HG03520 (cell line): ENCODE measurements around the gene ADCYAP1R1.

ENCODE experiments used
- ATAC-seq: cut with Tn5 transposase; IDR thresholded peaks from one replicate; pipeline ENCODE4 v1.9.1; 2021; ENCODE audit warnings: mild to moderate bottlenecking, moderate library complexity; ENCODE audit not compliant: unreplicated experiment

ADCYAP1R1 gene

DNA sequence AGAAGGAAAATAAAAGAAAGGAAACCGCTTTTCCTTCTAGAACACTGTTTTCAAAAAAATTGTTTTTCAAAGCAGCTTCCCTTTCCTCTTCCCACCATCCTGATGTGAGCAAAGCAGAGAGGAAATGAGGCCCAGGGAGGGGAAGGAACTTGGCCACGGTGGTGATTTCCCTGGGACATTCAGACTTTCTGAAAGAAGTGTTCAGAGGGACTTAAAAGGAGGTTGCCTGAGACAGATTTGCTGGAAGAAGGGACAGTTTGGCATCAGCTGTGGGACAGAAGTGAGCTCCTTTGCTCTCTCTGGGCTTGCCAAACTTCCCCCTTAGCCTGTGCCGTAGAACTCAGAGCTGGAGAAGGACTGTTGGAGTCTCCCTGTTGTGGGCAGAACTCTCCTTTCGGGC, 30.3 kb downstream of the ADCYAP1R1 start:
- no peak for ATAC-seq

DNA sequence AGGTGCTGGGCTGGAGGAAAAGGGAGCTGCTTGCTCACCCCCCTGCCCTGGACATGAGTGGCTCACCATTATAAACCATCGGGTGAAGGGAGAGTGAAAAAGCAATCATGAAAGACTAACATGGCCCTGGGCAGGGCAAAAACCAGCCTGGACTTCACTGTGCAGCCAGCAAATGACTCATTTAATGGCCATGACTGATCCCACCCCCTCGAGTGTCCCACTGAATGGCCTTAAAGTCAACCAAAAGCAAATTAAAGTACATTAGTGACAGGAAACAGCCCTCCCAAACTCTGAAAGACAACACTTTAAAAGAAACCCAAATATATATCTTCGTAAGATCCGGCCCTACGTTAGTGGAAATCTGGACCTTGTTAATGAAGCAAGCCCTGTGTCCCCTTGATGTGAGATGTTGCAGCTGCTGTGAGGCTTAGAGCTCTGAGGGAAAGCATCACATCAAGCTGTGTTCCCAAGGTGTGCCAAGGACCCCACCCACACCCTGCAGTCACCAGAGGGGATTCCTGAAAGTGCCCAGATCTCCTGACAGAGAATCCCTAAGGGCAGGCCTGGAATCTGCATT, 31.2 kb downstream of the ADCYAP1R1 start:
- ATAC-seq = no peak

DNA sequence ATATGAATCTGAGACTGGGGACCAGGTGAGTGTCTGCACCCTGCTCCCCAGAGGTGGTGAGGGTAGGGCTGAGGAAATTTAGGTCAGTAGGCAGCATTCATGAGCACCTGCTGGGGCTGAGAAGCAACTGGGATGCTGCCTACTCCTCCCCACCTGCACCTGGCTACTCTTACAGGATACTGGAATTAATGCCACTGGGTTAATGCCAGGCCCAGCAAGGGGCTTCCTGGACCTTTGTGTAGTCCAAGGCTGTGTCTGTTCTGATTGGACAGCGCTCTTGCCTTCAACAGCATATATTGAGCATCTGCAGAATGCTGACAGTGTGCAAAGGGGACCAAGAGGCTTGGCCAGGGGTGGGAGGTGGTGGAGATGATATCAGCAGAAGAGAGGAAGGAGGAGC, 32.1 kb downstream of the ADCYAP1R1 start:
- ATAC-seq = no peak

DNA sequence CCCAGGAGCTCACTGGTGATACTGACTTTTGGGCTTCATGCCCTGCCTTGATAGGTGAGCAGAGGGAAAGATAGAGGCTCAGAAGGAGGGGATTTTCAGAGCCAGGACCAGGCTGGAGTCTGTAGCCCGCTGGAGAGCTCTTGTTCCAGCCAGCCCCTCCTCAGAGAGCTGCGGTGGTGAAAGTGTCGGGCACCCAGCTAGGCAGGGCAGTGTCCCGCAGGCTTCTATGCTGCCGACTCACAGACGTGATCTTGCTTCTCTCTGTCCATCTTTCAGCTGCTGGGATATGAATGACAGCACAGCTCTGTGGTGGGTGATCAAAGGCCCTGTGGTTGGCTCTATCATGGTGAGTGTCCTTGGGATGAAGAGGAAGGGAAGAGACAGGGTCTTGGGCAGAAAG, 35.2 kb downstream of the ADCYAP1R1 start:
- no peak for ATAC-seq

DNA sequence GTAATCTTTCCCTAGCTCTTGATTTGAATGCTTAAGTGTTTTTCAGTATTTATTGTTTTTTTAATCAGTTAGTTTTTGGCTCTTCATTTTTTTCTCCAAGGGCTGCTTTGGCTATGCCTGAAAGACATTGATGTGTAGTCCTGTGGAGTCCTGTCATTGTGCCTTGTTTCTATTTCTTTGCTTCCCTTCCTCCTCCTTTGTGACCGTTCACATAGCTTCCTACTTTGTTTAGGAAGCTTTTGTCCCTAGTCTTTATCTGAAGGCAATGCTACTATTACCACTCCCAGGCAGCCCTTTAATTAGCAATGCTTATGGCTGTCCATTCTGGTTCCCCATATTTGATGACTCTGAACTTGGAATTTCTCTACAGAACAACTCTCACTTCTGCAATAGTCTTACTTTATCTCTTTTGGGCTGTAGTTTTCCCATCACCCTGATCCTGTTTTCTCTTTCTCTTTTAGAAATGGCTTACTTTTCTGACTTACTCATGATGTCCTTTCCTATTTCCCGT, 39.9 kb downstream of the ADCYAP1R1 start:
- ATAC-seq = no peak

DNA sequence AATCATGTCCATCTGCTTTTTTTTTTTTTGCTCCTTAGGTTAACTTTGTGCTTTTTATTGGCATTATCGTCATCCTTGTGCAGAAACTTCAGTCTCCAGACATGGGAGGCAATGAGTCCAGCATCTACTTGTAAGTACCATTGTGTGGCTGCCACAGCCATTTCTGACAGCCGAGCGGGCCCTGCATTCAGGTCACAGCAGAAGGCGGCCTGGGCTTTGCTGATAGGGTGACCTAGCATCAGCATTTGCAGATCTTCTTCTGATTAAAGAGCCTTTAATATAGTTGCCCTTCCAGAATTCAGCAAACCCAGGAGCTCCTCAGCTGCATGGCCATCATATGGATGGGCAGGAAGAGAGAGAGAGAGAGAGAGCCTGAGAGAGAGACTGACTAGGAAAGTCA, 40.5 kb downstream of the ADCYAP1R1 start:
- ATAC-seq = no peak

DNA sequence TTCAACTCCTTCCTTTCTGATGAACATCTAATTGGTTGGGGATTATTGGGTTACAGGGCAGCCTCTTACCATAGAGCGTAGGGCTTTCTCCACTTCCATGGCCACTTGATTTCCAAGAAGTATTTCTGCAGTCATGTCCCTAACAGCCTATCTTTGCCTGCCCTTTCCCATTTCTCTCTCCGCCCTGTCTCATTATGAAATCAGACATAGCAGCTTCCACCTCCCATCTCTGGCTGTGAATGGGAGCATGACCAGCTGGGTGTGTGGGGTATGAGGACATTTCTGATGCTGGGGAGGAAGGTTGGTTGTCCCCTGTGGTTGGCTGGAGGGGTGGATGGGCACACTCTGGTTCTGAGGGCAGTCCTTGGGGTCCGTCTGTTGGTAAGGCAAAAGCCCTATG, 41.2 kb downstream of the ADCYAP1R1 start:
- no peak for ATAC-seq

DNA sequence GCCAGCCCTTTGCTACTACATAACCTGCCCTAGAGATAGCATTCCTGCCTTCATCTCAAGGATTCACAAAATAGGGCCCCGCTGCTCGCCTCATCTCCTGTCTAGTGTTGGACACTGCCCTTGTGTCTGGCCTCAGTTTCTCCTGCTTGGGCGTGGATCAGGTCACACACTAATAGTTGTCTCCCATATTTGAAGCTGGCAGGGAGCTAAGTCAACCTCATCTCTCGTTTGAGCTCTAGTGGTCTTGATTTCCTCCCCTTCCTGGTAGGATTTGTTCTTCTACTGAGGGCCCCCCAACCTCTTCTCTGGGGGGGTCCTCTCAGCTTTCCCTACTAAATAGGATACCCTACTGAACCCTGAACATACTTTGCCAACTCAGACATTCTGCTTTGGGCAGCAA, 42.2 kb downstream of the ADCYAP1R1 start:
- ATAC-seq = no peak

DNA sequence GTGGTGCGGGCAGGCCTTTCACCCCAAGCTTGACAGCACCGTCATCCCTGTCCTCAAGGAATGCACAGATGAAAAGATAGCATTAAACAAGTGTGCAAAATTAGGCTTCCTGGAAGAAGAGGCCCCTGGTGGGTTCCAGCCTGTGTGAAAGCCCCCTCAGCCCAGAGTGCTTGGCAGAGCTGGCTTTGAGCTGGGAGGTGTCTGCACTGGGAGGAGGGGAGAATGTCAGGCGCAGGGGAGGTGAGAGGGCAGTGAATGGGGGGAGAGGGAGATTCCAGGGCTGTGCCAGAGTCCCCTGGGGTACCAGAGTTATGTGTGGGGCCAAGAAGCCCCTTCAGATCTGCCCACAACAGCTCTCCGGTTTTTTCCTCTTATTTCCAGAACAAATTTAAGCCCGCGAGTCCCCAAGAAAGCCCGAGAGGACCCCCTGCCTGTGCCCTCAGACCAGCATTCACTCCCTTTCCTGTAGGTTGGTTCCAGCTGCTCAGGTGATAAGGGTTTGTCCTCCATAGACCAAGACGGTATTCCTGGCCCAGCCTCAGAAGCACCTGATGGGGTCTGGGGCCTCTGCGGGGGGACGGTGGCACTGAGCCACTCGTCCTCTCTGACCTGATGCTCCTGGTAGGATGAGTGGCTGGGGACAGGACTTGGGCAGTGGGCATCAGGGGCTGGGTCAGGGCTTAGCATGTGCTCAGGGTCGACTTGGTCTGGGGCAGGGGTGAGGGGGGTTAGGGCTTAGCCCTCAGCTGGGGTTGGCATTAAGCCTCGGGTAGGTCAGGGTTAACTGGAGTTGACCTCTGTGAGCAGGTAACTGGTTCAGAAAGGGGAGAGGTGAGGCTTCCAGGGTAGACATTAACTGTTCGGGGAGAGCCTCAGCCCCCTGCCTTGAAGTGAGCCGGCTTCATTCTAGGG, 43.4 kb downstream of the ADCYAP1R1 start:
- ATAC-seq = no peak

DNA sequence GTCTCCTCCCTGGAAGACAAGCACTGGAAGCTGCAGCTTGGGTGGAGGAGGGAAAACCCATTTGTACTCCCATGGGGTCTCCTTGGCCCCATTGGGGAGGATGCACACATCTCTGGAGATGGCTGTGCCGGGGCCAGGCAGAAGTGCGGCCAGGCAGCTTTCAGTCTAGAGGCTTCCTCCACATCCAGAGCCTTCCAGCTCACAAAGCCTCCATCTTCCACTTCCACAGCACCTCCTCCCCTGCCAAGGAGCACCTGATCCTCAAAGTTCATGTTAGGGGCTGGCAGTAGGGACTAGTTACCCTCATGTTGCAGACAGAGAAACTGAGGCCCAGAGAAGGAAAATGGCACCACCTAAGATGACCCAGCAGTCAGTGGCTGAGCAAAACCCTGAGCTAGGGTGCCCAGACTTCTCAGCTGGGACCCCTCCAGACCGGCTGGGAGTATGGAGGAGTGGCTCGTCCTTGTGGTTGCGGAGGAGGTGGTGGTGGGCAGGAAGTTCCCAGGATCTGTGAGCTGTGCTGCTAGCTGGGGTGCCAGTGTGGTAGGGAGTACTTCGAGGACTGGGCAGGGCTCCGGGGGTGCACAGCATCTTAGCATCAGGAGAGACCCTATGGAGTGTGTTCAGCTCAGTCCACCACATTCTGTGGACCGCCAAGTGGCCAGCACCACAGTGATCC, 44.2 kb downstream of the ADCYAP1R1 start:
- no peak for ATAC-seq

DNA sequence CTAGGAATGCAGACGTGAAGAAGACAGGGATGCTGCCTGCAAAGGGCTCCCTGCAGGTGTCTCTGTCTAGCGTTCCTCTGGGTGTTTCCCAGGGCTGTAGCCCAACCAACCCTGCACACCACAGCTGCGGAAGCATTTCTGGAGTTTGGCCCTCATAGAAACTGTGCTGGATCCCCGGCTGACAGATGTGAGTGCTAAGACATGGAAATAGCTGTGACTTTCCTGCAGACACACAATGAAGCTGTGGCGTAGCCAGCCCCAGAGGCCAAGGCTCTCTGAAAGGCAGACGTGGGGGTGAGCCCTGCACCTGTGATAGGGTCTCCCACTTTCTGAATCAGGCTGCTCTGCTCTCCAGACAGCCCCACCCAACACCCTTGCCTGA, 44.8 kb downstream of the ADCYAP1R1 start:
- no peak for ATAC-seq

DNA sequence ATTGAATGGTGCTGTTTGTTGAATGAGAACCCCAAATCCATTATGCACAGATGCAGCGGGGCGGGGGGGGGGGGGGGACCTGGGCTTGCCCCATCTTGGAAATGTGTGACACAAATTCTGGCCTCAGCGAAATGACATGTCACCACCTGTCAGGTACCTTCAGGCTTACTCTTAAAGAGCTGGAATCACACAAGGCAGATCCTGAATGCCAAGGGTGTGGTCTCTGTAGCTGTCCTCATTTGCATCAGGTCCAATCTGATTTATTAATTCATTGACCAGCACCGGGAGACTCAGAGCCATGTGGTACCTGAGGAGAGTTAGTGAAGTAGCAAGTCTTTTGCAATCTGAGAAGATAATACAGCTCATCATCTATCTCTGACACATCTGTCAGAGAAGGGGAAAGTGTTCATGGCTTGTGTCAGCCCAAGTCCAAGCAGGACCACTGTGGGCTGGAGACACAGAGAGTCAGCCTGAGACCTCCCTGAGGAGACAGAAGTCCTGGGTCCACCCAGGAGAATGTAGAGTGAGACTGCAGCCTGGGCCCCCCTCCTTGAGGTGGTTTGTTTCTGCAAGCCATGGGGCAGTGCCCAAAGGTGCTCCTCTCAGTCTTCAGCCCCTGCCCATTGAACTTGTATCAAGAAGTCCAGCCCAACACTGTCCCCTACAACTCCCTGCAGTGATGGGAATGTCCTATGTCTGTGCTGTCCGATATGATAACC, 46.7 kb downstream of the ADCYAP1R1 start:
- ATAC-seq = no peak

DNA sequence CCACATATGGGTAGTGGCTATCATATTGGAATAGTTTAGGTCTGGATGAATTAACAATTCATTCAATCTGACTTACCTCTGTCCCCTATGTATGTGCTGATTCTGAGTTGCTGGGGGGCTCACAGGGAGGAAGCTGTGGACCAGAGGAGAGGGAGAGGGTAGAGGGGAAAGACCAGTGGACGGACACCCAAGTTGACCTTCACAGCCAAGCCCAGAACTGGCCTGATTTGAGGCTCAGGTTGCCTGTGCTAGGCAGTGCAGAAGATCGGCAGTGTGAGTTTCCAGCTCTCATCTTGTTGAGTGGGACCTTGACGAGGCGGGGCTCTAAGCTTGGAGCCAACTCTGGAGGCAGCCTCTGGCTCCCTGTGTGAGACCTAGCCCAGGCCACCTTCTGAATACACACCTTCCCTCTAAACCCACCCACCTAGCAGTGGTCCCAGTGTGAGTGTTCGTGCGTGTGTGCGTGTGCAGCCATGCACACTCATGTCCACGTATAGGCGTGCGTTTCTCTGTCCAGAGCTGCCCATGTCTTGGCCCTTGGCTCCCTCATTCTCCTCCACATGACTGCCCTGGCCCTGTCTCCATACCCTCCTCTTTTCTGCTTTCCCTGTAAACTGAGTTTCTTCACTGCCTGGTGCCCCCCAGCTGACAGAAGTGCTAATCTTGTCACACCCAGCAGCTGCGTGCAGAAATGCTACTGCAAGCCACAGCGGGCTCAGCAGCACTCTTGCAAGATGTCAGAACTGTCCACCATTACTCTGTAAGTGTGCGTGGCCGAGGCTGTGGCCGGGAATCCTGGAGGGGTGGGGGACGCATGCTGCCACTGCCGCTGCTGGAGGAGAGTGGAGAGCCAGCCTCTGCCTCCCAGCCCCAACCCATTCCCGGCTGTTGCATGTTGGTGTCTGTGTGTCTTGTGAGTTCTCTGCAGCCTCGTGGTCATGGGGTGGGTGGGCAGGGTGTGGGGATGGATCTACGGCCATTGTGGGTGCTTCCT, 47.6 kb downstream of the ADCYAP1R1 start:
- no peak for ATAC-seq

DNA sequence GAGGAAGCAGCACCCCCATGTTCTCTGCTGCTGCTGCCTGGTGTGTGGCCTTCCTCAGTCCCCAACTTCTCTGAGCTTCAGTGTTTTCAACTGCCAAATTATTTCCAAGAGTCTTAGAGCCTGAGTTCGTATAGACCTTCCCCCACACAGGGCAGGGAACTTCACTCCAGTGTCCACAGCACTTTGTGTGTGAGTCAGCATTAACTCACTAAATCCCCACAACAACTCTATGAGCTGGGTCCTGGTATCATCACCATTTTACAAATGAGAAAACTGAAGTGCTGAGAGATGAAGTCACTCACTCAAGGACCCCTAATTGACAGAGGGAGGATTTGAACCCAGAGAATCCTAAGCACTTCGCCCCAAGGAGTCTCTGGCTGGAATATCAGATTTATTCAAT, 48.3 kb downstream of the ADCYAP1R1 start:
- ATAC-seq = no peak

DNA sequence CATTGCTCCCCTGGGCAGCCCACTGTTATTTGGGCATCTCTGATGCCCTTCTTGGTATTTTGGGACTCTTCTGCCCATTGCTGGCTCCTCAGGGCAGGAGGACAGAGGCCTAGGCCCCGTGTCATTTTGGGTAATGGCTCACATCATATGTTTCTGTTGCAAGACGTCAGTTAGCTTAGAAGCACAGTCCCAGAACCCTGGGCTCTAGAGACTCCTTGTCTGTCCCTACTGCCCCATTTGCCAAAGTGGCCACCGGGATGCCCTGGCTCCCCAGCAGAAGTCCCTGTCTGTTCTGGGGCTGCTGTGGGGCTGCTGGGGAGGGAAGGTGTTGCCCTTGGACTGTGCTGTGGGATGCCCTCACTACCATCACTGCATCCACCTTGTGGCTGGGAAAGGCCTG, 48.8 kb downstream of the ADCYAP1R1 start:
- ATAC-seq = no peak

DNA sequence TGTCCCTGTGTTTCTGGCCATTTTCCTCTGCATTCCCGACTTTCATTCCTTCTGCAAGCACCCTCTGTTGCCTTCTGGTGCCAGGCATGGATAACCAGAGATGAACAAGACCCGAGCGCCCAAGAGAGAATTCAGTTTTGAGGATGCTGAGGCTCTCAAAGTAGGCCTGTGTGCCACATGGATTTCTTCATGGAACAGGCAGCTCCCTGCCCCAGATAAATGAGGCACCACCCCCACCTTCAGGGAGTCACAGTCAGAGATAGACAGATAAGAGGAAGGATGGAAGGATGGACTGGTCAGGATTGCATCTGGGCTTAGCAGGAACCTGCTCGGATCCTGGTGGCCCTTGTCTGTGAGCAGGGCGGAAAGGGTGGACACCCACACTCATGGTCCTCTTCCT, 49.4 kb downstream of the ADCYAP1R1 start:
- ATAC-seq = no peak

DNA sequence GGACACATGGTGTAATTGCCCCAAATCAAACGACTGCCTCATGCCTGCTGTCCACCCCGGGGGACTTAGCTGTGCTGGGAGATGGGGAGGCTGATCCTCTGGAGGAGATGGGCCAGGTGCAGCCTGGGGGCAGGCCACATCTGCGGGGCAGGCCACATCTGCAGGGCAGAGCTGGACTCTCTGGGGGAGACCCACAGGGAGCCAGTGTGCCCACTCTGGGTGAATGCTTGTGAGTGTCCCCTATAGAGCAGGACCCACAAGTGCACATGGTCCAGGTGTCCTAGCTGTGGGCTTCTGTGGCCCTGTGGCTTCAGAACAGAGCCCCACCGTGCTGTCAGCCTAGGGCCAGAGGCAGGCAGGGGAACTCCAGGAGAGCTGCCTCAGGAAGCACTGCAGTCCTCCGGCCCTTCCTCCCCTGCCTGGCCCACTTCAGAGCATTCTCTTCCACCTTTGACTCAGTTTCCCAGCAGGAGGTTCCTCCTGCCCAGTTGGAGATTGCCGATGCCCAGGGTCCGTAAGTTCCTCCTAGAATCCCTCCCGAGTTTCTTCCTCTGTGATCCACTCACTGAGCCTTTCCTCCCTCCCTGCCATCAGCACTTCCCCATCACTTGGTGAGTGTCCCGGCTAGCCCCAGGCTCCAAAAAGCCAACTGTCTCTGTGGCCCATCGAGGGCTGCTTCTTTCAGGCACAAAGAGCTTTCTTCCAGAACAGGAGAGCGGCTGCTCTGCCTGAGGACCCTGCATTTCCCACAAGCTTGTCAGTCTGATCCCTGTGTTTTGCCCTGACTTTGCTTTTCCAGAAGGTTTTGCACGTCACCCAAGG, 50.3 kb downstream of the ADCYAP1R1 start:
- no peak for ATAC-seq

DNA sequence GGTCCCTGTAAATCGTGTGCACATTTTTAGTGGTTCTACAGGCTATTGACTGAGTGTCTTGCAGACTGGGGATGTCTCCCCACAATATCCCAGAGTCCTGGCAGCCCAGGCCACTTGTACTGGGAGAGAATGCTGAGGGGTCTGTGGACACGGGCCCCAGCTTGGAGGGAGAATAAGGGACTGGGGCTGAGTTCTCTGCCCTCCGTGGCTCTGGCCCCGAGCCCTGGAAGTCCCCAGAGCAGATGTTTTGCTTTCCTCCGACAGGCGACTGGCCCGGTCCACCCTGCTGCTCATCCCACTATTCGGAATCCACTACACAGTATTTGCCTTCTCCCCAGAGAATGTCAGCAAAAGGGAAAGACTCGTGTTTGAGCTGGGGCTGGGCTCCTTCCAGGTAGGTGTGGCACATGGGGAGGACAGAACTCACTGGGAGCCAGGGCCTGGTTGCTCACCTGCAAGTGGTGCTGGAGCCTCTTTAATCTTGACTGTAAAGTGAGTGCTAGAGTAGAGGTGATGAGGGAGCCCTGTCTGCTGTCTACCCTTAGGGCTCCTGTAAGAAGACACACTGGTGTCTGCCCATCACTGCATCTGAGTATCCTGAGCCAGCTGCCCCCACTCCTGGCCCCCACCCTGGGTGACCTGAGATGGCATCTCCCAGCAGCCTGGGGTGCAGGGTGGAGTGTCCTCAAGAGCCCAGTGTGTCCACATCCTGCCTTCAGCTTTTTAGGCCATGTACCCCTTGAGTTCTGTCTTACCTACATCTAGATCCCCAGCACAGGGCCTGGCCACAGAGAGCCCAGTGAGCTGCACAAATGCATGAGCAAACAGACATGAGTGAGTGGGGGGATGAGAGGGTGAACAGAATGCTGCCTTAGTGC, 51.1 kb downstream of the ADCYAP1R1 start:
- ATAC-seq = no peak
